Lower leg skin (tissue), 4 donors: ENCODE results near the gene C14orf132. TPM values are rescaled to one million over a fixed set of nuclear protein-coding genes. Genes with fewer than 3 reads are reported as not detected.
A peak's percentile ranks its signal among the peaks of the same experiment; 100 is the strongest.

Experiments used
- DNase-seq, 2 donors: peaks; one replicate each; pipeline ENCODE4 v3.0.0-alpha.2; 2019; ENCODE audit warnings: low spot score in 2 of 2
- H3K4me3 ChIP-seq: fragments of 200-600 bp; sonication (generic); 2 replicates; pipeline ENCODE4 v1.5.1; 2017; ENCODE audit warnings: mild to moderate bottlenecking, low read depth; ENCODE audit not compliant: poor library complexity, severe bottlenecking
- CTCF ChIP-seq, 3 donors: fragments of 450-650 bp; IDR thresholded peaks; one replicate each; pipeline ENCODE4 v1.5.1; 2016; ENCODE audit warnings: antibody characterized with exemption in 3 of 3, mild to moderate bottlenecking in 3 of 3, moderate library complexity in 2 of 3
- POLR2A ChIP-seq, 2 donors: fragments of 450-650 bp; IDR thresholded peaks; one replicate each; pipeline ENCODE4 v1.6.1; 2016 to 2017; ENCODE audit warnings: antibody characterized with exemption in 2 of 2, mild to moderate bottlenecking in 1 of 2, moderate library complexity in 1 of 2
- WGBS, 2 donors: methylation state at CpG; one replicate each; pipeline ENCODE4 v1.1.5; 2018; 5-methylcytosine and 5-hydroxymethylcytosine counted together
- intact Hi-C: fragments of 100-400 bp; cut with DNase I; formaldehyde crosslinking; loops from one replicate; pipeline ENCODE4 v1.15.0; 2023; ENCODE audit warnings: low total_unique reads
- total RNA-seq, 4 donors: library from RNA; depleted of rRNA; stranded (reverse); fragments of >200 nt; gene quantifications; one replicate each; pipeline ENCODE4 v1.1.0, GENCODE V29; 2016

Gene C14orf132
- total RNA-seq, 4 donors from 2014 or later = 9.6 to 24.9 (median 16.6) TPM

DNA sequence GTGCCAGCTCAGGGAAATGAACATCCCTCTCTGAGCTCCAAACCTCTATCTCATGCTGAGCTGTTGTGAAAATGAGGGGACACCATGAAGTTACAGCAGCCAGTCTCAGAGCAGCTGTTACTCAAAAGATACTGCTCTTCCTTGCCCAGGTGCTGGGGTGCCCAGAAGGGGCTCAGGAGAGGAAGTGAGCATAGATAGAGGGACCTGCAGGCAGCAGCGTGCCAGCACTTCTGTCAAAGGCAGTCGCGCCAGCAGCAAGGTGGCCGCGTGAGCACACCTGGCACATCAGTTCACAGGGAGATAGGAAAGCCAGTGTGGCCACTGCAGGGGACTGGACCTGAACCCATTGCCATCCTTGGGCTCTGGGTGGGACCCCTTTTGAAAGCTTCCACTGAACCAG lies 27.8 kb downstream of the C14orf132 start:
- intact Hi-C loops = no loop called here
- WGBS, 2 donors = 90 to 95% methylated on average over 5 of the region's 5 CpGs
- DNase-seq = peak in 1 of 2 donors; percentile 61

DNA sequence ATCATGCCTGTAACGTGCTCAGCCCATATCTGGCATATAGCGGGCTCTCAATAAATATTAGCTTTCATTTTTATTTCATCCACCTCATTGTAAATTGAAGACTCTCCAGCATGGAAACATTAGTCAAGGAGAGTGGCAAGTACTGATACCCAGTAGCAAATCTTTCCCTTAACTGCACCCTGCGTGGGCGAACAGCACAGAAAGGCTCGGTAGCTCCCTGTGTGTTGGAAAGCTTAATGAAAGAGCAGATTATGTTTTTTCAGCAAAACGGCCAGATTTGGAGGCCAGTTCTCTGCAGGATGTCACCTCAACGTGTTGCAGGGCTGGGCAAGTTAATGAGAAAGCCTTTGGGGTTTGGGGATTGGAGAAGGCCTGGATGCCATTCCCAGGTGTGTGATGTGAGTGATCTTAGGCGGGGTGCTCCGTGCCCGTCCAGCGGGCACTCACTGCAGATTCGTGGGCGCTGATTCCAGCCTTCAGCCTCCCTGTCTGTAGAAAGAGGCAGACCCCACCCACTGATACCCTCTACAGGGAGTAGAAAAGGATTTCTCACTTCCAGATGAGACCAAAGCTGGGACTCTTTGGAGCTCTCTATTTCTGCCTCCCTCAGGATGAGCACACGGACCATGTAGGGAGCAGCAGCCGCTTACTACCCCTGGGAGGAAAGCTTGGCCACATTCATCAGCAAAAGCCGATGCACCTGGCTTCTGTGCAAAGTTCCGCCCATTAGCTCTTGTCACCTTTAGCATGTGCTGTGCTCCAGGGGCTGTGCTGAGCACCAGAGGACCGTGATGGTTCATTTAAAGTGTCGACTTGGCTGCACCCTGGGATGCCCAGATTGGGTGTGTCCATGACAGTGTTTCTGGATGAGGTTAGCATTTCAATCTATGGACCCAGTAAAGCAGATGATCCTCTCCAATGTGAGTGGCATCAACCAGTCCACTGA lies 29.1 kb downstream of the C14orf132 start:
- peak in 1 of 2 donors; percentile 46 for DNase-seq

More for the DNA sequence above, 27.8 kb downstream of the C14orf132 start:
- TF ChIP-seq CTCF (IDR thresholded peaks at IDR 0.05) = no peak
- no peak for TF ChIP-seq POLR2A (IDR thresholded peaks at IDR 0.05)
- no peak overlapping the region for H3K4me3 ChIP-seq

DNA sequence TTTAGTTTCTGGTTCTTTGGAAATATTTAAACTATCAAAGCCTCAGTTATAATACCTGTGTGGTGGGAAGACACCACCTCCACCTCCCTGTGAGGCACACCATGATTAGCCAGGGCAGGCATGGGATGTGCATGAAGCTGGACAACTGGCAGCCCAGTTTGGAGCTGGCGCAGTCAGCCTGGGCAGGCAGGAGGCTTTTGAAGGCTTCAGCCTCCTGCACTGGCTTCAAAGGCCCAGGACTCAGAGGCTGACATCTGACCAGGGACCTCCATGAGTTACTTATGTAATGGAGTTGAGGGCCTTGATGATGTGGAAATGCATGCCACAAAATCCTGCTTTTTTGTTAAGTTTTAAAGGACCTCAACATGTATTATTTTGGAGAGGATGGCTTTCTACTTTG lies 30.3 kb downstream of the C14orf132 start:
- DNase-seq = peak in 1 of 2 donors; percentile 72
- no peak overlapping the region for H3K4me3 ChIP-seq
- WGBS, 2 donors = 67 to 100% methylated on average over 1 of the region's 1 CpG
- intact Hi-C loops = no loop called here
- TF ChIP-seq POLR2A (IDR thresholded peaks at IDR 0.05) (no peak), CTCF (IDR thresholded peaks at IDR 0.05) (no peak)

More for the DNA sequence above, 29.1 kb downstream of the C14orf132 start:
- intact Hi-C loops = no loop called here
- H3K4me3 ChIP-seq = no peak overlapping the region
- no peak for TF ChIP-seq POLR2A (IDR thresholded peaks at IDR 0.05)
- TF ChIP-seq CTCF (IDR thresholded peaks at IDR 0.05) = no peak
- 80 to 84% methylated on average over 19 of the region's 19 CpGs for WGBS, 2 donors

- WGBS, 2 donors = 87 to 91% methylated on average over 4 of the region's 4 CpGs
- peak in 1 of 2 donors; percentile 68 for DNase-seq
- H3K4me3 ChIP-seq = no peak overlapping the region
- intact Hi-C loops = no loop called here
- TF ChIP-seq CTCF (IDR thresholded peaks at IDR 0.05) = no peak
- TF ChIP-seq POLR2A (IDR thresholded peaks at IDR 0.05) = no peak
Measured at GRCh38 chr14:96071561-96071960, 32.4 kb downstream of the C14orf132 start.

- H3K4me3 ChIP-seq = no peak overlapping the region
- DNase-seq = peak in 1 of 2 donors; percentile 45
- intact Hi-C loops = no loop called here
- WGBS, 2 donors = 93 to 95% methylated on average over 10 of the region's 10 CpGs
- no peak for TF ChIP-seq CTCF (IDR thresholded peaks at IDR 0.05)
- no peak for TF ChIP-seq POLR2A (IDR thresholded peaks at IDR 0.05)
Measured at GRCh38 chr14:96072076-96072475, 32.9 kb downstream of the C14orf132 start.
